Measurements from ENCODE around the gene RBMY1B. TPM values are rescaled to one million over a fixed set of nuclear protein-coding genes. Genes with fewer than 3 reads are reported as not detected.
"Not testable (repeated sequence)": the region's sequence is repeated elsewhere in the genome, so short reads cannot be mapped to it uniquely, and the experiment has no call there.

Gene RBMY1B
- not detected in 2 replicates for total RNA-seq (2014; rRNA removed; shearing (Covaris generic))

DNA sequence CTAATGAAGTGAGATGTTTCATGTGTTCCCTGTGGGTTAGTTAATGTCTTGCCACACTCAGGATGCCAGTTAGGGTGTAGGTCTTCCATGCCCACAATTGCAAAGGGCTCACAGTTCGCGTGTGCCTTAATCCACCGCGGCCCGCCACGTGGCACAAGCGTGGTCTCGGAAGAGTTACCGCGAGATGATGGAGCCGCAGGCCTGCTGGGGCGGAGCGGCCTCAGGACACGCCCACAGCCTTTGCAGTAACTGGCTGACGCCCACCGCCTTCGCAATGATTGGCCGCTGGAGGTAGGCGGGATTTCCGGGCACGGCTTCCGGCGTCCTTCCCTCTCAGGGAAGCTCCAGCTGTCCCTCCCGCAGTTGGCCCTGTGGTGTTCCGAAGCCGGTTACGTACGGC, at the start of gene RBMY1B:
RBMY1B (plus strand) TSS at position 301 of the 400 bp plus-strand sequence. CDS start 2,013 bp downstream, outside the sequence.
- DNase-seq (ENCODE audit: low spot score); in situ Hi-C loops (cut with HindIII; ENCODE audit: low sequenced_read_pairs): not testable (repeated sequence)

DNA sequence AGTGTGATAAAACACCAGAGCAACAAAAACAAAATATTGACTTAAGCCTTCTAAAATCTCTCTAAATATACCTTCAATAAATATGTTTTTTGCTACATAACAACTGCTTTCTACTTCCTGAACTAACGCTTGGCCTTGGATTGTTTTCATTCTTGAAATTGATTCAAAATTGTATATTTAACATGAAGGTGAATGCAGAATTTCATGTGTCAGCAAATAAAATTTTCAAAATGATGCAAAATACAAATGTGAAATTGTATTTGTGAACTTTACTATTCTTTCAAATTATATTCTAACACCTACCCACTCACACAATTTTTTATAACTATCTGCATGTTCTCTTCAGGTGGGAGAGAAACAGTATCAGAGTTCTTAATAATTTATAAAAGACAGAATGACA, 48.2 kb upstream of the RBMY1B start:
- in situ Hi-C loops (cut with HindIII; ENCODE audit: low sequenced_read_pairs): not testable (repeated sequence)

DNA sequence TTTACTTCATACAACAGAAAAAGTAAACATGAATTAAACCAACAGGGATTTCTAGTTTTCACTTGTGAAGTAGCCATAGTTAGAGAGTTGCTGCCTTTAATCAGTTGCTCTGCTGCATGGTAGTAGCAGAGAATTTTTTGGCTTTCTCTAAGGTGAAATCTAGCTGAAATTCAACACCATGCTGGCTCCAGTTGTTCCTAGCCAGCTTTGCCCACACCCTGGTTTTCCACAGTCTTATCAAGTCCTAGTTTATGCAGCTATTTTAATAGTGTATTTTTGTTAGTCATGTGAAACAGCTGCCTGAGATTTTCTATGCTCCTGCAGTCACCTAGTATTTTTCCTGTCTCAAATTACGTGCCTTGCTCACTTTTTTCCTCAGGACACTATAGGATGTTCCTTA, 28.2 kb upstream of the RBMY1B start:
- in situ Hi-C loops (cut with HindIII; ENCODE audit: low sequenced_read_pairs): no loop called here
- DNase-seq (ENCODE audit: low spot score): no peak

More for the DNA sequence above, 48.2 kb upstream of the RBMY1B start:
- DNase-seq (ENCODE audit: low spot score): not testable (repeated sequence)

DNA sequence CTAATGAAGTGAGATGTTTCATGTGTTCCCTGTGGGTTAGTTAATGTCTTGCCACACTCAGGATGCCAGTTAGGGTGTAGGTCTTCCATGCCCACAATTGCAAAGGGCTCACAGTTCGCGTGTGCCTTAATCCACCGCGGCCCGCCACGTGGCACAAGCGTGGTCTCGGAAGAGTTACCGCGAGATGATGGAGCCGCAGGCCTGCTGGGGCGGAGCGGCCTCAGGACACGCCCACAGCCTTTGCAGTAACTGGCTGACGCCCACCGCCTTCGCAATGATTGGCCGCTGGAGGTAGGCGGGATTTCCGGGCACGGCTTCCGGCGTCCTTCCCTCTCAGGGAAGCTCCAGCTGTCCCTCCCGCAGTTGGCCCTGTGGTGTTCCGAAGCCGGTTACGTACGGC, 23.4 kb downstream of the RBMY1B start, which contains the start of gene RBMY1A1:
RBMY1A1 (plus strand) TSS at position 301 of the 400 bp plus-strand sequence. CDS start 2,013 bp downstream, outside the sequence.
- in situ Hi-C loops (cut with HindIII; ENCODE audit: low sequenced_read_pairs); DNase-seq (ENCODE audit: low spot score): not testable (repeated sequence)

DNA sequence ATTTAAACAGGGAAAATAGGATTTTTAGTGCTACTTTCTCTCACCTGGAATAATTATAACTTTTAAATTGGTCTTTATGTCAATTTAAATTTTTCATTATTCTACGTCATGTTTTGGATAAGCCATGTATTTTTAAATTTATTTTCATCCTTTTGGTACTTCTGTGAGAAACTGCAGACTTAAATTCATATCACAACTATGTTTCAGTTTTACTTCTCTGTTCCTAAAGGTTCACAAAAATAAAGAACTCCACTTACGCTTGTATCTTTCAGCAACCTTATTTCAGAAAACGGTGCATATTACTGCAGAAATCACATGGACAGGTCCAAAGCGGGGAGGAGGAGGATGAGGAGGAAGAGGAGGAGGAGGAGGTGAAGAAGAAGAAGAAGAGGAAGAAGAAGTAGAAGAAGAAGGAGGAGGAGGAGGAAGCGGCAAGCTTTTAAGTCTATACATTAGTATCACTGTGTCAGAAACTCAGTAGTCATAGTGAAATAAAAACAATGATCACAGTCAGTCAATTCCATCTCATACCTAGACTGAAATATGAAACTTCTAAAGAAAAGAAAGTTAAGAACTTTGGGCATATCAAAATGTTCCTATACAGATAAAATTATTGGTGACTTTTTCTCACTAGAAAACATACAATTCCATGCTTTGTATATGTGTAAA, 48.3 kb downstream of the RBMY1B start:
- DNase-seq (ENCODE audit: low spot score); in situ Hi-C loops (cut with HindIII; ENCODE audit: low sequenced_read_pairs): not testable (repeated sequence)

Other genes starting within 250 kb of the RBMY1B start
- not detected in 2 replicates for gene RBMY1A1, start 23.5 kb downstream of the RBMY1B start, total RNA-seq (2014; rRNA removed; shearing (Covaris generic))

All from G401 (cell line).